WERI-Rb-1 (cell line): ENCODE results near the gene SELP.

Source experiments
- DNase-seq: peaks from one replicate; pipeline ENCODE4 v3.0.0-alpha.2; 2020
- H3K27ac ChIP-seq: fragments of 250-450 bp; sonication (Bioruptor Pico); 2 replicates; pipeline ENCODE4 v1.5.1; 2020; ENCODE audit warnings: mild to moderate bottlenecking, moderate library complexity
- H3K27me3 ChIP-seq: fragments of 250-450 bp; sonication (Bioruptor Pico); 2 replicates; pipeline ENCODE4 v1.5.1; 2021; ENCODE audit warnings: mild to moderate bottlenecking, low read depth, moderate library complexity; ENCODE audit not compliant: insufficient read depth, severe bottlenecking
- H3K36me3 ChIP-seq: fragments of 250-450 bp; sonication (Bioruptor Pico); 2 replicates; pipeline ENCODE4 v1.5.1; 2020; ENCODE audit warnings: mild to moderate bottlenecking, moderate library complexity
- H3K4me3 ChIP-seq: 2 replicates; pipeline ENCODE4 v1.5.1; 2011; ENCODE audit warnings: low read depth, mild to moderate bottlenecking, control low read depth, low read length
- H3K9me3 ChIP-seq: fragments of 250-450 bp; sonication (Bioruptor Pico); 2 replicates; pipeline ENCODE4 v1.5.1; 2021; ENCODE audit warnings: mild to moderate bottlenecking, moderate library complexity; ENCODE audit not compliant: severe bottlenecking
- TF ChIP-seq, protein P1 (sequence below): IDR thresholded peaks from 2 replicates; pipeline ENCODE4 v1.5.1; 2011; ENCODE audit warnings: low read depth, mild to moderate bottlenecking, control low read depth, inconsistent platforms, low read length

Gene SELP

GRCh38 chr1:169550294-169550693 is 79.6 kb downstream of the SELP start:
- Histone ChIP-seq H3K27me3 (no peaks in the 10 kb centered on the region), H3K27ac (no peak overlapping the region), H3K36me3 (no peaks in the 10 kb centered on the region), H3K9me3 (no peaks in the 10 kb centered on the region), H3K4me3 (no peak overlapping the region)
- TF ChIP-seq, protein P1, sequence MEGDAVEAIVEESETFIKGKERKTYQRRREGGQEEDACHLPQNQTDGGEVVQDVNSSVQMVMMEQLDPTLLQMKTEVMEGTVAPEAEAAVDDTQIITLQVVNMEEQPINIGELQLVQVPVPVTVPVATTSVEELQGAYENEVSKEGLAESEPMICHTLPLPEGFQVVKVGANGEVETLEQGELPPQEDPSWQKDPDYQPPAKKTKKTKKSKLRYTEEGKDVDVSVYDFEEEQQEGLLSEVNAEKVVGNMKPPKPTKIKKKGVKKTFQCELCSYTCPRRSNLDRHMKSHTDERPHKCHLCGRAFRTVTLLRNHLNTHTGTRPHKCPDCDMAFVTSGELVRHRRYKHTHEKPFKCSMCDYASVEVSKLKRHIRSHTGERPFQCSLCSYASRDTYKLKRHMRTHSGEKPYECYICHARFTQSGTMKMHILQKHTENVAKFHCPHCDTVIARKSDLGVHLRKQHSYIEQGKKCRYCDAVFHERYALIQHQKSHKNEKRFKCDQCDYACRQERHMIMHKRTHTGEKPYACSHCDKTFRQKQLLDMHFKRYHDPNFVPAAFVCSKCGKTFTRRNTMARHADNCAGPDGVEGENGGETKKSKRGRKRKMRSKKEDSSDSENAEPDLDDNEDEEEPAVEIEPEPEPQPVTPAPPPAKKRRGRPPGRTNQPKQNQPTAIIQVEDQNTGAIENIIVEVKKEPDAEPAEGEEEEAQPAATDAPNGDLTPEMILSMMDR: no peak
- no peak for DNase-seq

DNA sequence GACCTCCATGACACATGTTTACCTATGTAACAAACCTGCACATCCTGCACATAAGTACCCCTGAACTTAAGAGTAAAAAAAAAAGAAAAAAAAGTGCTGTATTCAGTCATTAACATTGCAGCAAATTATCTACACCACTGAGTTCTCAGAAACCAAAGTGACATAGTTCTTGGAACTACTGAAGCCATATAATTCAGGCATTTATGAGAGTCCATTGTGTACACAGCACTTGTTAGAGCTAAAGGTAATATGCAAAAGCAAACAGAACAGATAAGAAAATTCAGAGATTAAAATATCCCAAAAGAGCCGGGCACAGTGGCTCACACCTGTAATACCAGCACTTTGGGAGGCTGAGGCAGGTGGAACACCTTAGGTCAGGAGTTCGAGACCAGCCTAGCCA is 81.6 kb downstream of the SELP start:
- Histone ChIP-seq H3K27ac (no peak overlapping the region), H3K4me3 (no peak overlapping the region), H3K27me3 (no peaks in the 10 kb centered on the region), H3K36me3 (no peaks in the 10 kb centered on the region), H3K9me3 (no peaks in the 10 kb centered on the region)
- TF ChIP-seq, protein P1: no peak
- DNase-seq: no peak

GRCh38 chr1:169546087-169546995 is 83.6 kb downstream of the SELP start:
- no peak overlapping the region for H3K27ac ChIP-seq
- H3K27me3 ChIP-seq: no peaks in the 10 kb centered on the region
- H3K4me3 ChIP-seq: no peak overlapping the region
- H3K9me3 ChIP-seq: no peaks in the 10 kb centered on the region
- peak; percentile 24 for DNase-seq
- H3K36me3 ChIP-seq: no peaks in the 10 kb centered on the region
- TF ChIP-seq, protein P1: peak; percentile 44

DNA sequence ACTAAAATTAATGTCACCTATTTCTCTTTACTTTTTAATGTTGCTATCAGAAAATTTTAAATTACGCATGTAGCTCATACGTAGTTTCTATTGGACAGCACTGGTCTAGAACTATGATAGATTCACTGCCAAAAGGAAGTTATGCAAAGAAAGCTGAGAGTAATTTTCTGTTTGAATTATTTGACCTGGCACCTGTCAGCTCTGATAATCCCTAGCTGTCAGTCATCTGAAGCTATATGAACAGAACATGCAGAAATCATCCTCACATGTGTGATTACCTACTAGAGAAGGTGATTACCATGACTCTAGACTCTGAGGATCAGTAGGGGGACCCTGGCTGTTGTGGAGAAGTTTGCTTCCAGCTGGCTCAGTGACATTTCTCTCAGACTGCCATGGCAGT is 84.5 kb downstream of the SELP start:
- Histone ChIP-seq H3K9me3 (no peaks in the 10 kb centered on the region), H3K27ac (no peak overlapping the region), H3K27me3 (no peaks in the 10 kb centered on the region), H3K4me3 (no peak overlapping the region), H3K36me3 (no peaks in the 10 kb centered on the region)
- no peak for DNase-seq
- TF ChIP-seq, protein P1: no peak

GRCh38 chr1:169538998-169539871 is 90.7 kb downstream of the SELP start:
- no peak for DNase-seq
- H3K36me3 ChIP-seq: no peaks in the 10 kb centered on the region
- no peaks in the 10 kb centered on the region for H3K27me3 ChIP-seq
- H3K4me3 ChIP-seq: no peak overlapping the region
- H3K27ac ChIP-seq: no peak overlapping the region
- TF ChIP-seq, protein P1: no peak
- no peaks in the 10 kb centered on the region for H3K9me3 ChIP-seq
